Panc1 (cell line): ENCODE results near the gene WDFY2. TPM values are rescaled to one million over a fixed set of nuclear protein-coding genes. Genes with fewer than 3 reads are reported as not detected.

Experiments used
- ATAC-seq: fragments of 200-7000 bp; cut with Tn5 transposase; 2 replicates; pipeline ENCODE4 v1.9.1; 2020; ENCODE audit warnings: mild to moderate bottlenecking, moderate library complexity
- BruUV-seq: library from RNA; stranded (reverse); fragments of 400-500 nt; replicated peaks from 2 replicates; lab custom pipeline; 2021; lab: Mats Ljungman, UMichigan
- CTCF ChIA-PET: fragments of 300-600 bp; sonication (Branson Sonifier 250); formaldehyde crosslinking; loops from one replicate; lab custom pipeline; 2022; ENCODE audit warnings: antibody characterized with exemption; lab: Charles Lee
- POLR2A ChIA-PET: fragments of 300-600 bp; sonication (Branson Sonifier 250); formaldehyde crosslinking; loops from one replicate; lab custom pipeline; 2022; ENCODE audit warnings: antibody characterized with exemption; lab: Charles Lee
- DNase-seq: peaks from one replicate; pipeline ENCODE4 v3.0.0-alpha.2; 2010; ENCODE audit warnings: low read depth, low spot score
- H3K27ac ChIP-seq: 2 replicates; pipeline ENCODE4 v1.5.1; 2011; ENCODE audit warnings: mild to moderate bottlenecking, low read length, inconsistent platforms
- H3K27me3 ChIP-seq: fragments of 200-500 bp; sonication (Bioruptor generic); 2 replicates; pipeline ENCODE4 v1.6.0; 2014; ENCODE audit warnings: low read length, inconsistent platforms; ENCODE audit not compliant: control insufficient read depth, insufficient read depth
- H3K36me3 ChIP-seq: fragments of 200-500 bp; sonication (Bioruptor generic); 2 replicates; pipeline ENCODE4 v1.5.1; 2014; ENCODE audit warnings: inconsistent platforms, mild to moderate bottlenecking, low read length, moderate library complexity; ENCODE audit not compliant: control insufficient read depth, insufficient read depth
- H3K4me1 ChIP-seq: 2 replicates; pipeline ENCODE4 v1.5.1; 2011; ENCODE audit warnings: inconsistent platforms, mild to moderate bottlenecking, low read length, moderate library complexity; ENCODE audit not compliant: control insufficient read depth, insufficient read depth
- H3K4me3 ChIP-seq, 2 experiments: 2 replicates each; pipeline ENCODE4 v1.5.1; 2011 to 2012; ENCODE audit warnings: low read depth in 2 of 2, low read length in 2 of 2, mild to moderate bottlenecking in 2 of 2, inconsistent platforms in 1 of 2, moderate library complexity in 1 of 2
- H3K9me3 ChIP-seq: fragments of 200-500 bp; sonication (Bioruptor generic); 2 replicates; pipeline ENCODE4 v1.5.1; 2014; ENCODE audit warnings: low read depth, mild to moderate bottlenecking, inconsistent platforms, low read length, moderate library complexity; ENCODE audit not compliant: control insufficient read depth, insufficient read depth
- CTCF ChIP-seq: fragments of 450-650 bp; IDR thresholded peaks from 2 replicates; pipeline ENCODE4 v1.5.1; 2017; ENCODE audit warnings: mild to moderate bottlenecking
- POLR2AphosphoS5 ChIP-seq: IDR thresholded peaks from 2 replicates; pipeline ENCODE4 v1.6.1; 2012; ENCODE audit warnings: mild to moderate bottlenecking, low read depth, low read length, moderate library complexity
- REST ChIP-seq, 2 experiments: IDR thresholded peaks; 2 replicates each; pipeline ENCODE4 v1.6.1; 2011 to 2012; ENCODE audit warnings: low read depth in 2 of 2, control low read depth in 1 of 2, low read length in 1 of 2, mild to moderate bottlenecking in 1 of 2, moderate library complexity in 1 of 2; ENCODE audit not compliant: insufficient read depth in 1 of 2
- SIN3A ChIP-seq: IDR thresholded peaks from 2 replicates; pipeline ENCODE4 v1.6.1; 2012; ENCODE audit warnings: low read depth, mild to moderate bottlenecking, low read length, moderate library complexity, borderline replicate concordance; ENCODE audit not compliant: insufficient read depth
- TCF7L2 ChIP-seq: IDR thresholded peaks from 2 replicates; pipeline ENCODE4 v1.6.1; 2011; ENCODE audit warnings: mild to moderate bottlenecking, low read depth, low read length, inconsistent platforms
- in situ Hi-C: cut with HindIII; loops from 2 replicates; pipeline ENCODE4 v1.10.0; 2016; ENCODE audit warnings: low sequenced_read_pairs, low pct_unique_long_range_greater_than_20kb
- intact Hi-C: fragments of 100-400 bp; cut with micrococcal nuclease; formaldehyde crosslinking; loops from one replicate; pipeline ENCODE4 v1.10.0; 2022; ENCODE audit not compliant: unreplicated experiment
- total RNA-seq: library from RNA; stranded (reverse); gene quantifications from one replicate; pipeline ENCODE4 v1.2.1, GENCODE V29; 2021; ENCODE audit not compliant: unreplicated experiment

Gene WDFY2
- total RNA-seq, 1 experiment from 2014 or later = 7.8 TPM

GRCh38 chr13:51734786-51735185 is 150.5 kb downstream of the WDFY2 start:
- H3K36me3 ChIP-seq = no peaks in the 10 kb centered on the region
- no peak for DNase-seq
- no peak for TF ChIP-seq TCF7L2
- TF ChIP-seq POLR2AphosphoS5 = no peak
- TF ChIP-seq REST (IDR thresholded peaks at IDR 0.05; ENCODE audit: insufficient read depth in 1 of 2, low read depth in 2 of 2, low read length in 1 of 2) = no peak
- TF ChIP-seq SIN3A = no peak
- no peak for TF ChIP-seq CTCF
- intact Hi-C loops = no loop called here
- ChIA-PET POLR2A (no interaction called here), CTCF (no interaction called here)
- ATAC-seq = no peak
- no peak overlapping the region for H3K27ac ChIP-seq
- no peak overlapping the region for H3K4me3 ChIP-seq
- in situ Hi-C loops = no loop called here
- no peaks in the 10 kb centered on the region for H3K4me1 ChIP-seq
- H3K9me3 ChIP-seq = no peaks in the 10 kb centered on the region
- no TSS peak for BruUV-seq
- no peaks in the 10 kb centered on the region for H3K27me3 ChIP-seq

GRCh38 chr13:51737609-51738008 is 153.3 kb downstream of the WDFY2 start:
- TF ChIP-seq POLR2AphosphoS5 = no peak
- no peak for TF ChIP-seq TCF7L2
- no peak for TF ChIP-seq SIN3A
- TF ChIP-seq CTCF = no peak
- TF ChIP-seq REST (IDR thresholded peaks at IDR 0.05; ENCODE audit: insufficient read depth in 1 of 2, low read depth in 2 of 2, low read length in 1 of 2) = no peak
- ATAC-seq (no peak), DNase-seq (no peak)
- in situ Hi-C loops (no loop called here), intact Hi-C loops (no loop called here)
- H3K27me3 ChIP-seq = no peaks in the 10 kb centered on the region
- H3K36me3 ChIP-seq = no peaks in the 10 kb centered on the region
- no peaks in the 10 kb centered on the region for H3K9me3 ChIP-seq
- no peak overlapping the region for H3K4me3 ChIP-seq
- CTCF ChIA-PET = no interaction called here
- BruUV-seq = no TSS peak
- POLR2A ChIA-PET = no interaction called here
- no peaks in the 10 kb centered on the region for H3K4me1 ChIP-seq
- no peak overlapping the region for H3K27ac ChIP-seq
